Tibial nerve (tissue), 3 donors: Measurements from ENCODE around the gene PSG4.
"Not testable (repeated sequence)": the region's sequence is repeated elsewhere in the genome, so short reads cannot be mapped to it uniquely, and the experiment has no call there.

Experiments used
- POLR2A ChIP-seq, 2 donors: fragments of 450-650 bp; IDR thresholded peaks; one replicate each; pipeline ENCODE4 v1.6.1; 2017; ENCODE audit warnings: antibody characterized with exemption in 2 of 2, mild to moderate bottlenecking in 2 of 2, moderate library complexity in 2 of 2
- TF ChIP-seq, protein P1 (sequence below), 5 experiments: fragments of 200-600 bp in 3 of 5; fragments of 450-650 bp in 2 of 5; sonication (generic) in 3 of 5; IDR thresholded peaks; one replicate each; pipeline ENCODE4 v1.5.1; 2016 to 2019; ENCODE audit warnings: antibody characterized with exemption in 5 of 5, mild to moderate bottlenecking in 3 of 5, moderate library complexity in 2 of 5

DNA sequence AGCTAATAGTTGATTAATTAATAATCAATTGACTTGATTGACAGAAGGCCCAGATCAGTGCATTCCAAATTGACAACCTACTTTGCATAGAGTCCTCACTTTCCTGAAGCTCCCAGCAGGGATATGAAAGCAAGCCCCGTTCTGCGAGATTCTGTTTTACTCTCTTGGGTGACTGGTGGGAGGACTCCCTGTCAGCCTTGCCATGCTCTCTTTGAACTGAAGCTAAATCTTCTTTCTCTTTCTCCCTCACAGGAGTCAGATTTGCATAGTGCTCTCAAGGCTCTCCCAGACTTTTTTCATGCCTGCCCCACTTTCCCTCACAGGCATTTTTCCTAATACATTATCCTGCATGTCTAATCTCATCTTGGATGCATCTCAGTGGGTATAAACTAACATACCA is 10.4 kb upstream of the PSG4 start:
- TF ChIP-seq, protein P1, sequence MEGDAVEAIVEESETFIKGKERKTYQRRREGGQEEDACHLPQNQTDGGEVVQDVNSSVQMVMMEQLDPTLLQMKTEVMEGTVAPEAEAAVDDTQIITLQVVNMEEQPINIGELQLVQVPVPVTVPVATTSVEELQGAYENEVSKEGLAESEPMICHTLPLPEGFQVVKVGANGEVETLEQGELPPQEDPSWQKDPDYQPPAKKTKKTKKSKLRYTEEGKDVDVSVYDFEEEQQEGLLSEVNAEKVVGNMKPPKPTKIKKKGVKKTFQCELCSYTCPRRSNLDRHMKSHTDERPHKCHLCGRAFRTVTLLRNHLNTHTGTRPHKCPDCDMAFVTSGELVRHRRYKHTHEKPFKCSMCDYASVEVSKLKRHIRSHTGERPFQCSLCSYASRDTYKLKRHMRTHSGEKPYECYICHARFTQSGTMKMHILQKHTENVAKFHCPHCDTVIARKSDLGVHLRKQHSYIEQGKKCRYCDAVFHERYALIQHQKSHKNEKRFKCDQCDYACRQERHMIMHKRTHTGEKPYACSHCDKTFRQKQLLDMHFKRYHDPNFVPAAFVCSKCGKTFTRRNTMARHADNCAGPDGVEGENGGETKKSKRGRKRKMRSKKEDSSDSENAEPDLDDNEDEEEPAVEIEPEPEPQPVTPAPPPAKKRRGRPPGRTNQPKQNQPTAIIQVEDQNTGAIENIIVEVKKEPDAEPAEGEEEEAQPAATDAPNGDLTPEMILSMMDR (IDR thresholded peaks at IDR 0.05), result not testable (repeated sequence)
- TF ChIP-seq POLR2A (IDR thresholded peaks at IDR 0.05), result not testable (repeated sequence)
